VCaP (cell line): Measurements from ENCODE around the gene MTIF3.
A peak's percentile ranks its signal among the peaks of the same experiment; 100 is the strongest.

Source experiments
- H3K27ac ChIP-seq: fragments of 450-650 bp; 2 replicates; pipeline ENCODE4 v1.5.1; 2017
- CTCF ChIP-seq: fragments of 450-650 bp; conservative IDR thresholded peaks from 2 replicates; pipeline ENCODE4 v1.5.1; 2017; ENCODE audit warnings: mild to moderate bottlenecking, moderate library complexity

Gene MTIF3

GRCh38 chr13:27440408-27440807, 10.0 kb downstream of the MTIF3 start:
- no peak for TF ChIP-seq CTCF
- H3K27ac ChIP-seq = no peak overlapping the region

GRCh38 chr13:27437126-27437525, 13.2 kb downstream of the MTIF3 start:
- H3K27ac ChIP-seq = no peak overlapping the region
- no peak for TF ChIP-seq CTCF

- no peak overlapping the region for H3K27ac ChIP-seq
- TF ChIP-seq CTCF = no peak
Measured at GRCh38 chr13:27432611-27433210, 17.7 kb downstream of the MTIF3 start.

GRCh38 chr13:27432180-27432579, 18.2 kb downstream of the MTIF3 start:
- H3K27ac ChIP-seq = no peak overlapping the region
- no peak for TF ChIP-seq CTCF

- H3K27ac ChIP-seq = peak overlapping the region; percentile 94; the same call in 1 of the 2 replicates
- no peak for TF ChIP-seq CTCF
Measured at GRCh38 chr13:27428160-27428559, 22.2 kb downstream of the MTIF3 start.

GRCh38 chr13:27427641-27428040, 22.7 kb downstream of the MTIF3 start:
- peak overlapping the region; percentile 94; the same call in 1 of the 2 replicates for H3K27ac ChIP-seq
- TF ChIP-seq CTCF = no peak

GRCh38 chr13:27425918-27426630, 24.3 kb downstream of the MTIF3 start:
- peak overlapping the region; percentile 94 for H3K27ac ChIP-seq
- TF ChIP-seq CTCF = peak; percentile 67
